NCI-H146 treated with DMSO at 0.1 percent for 48 hours (cell line): ENCODE measurements around the gene SH3TC1.
A peak's percentile ranks its signal among the peaks of the same experiment; 100 is the strongest.

Source experiments
- DNase-seq: peaks from one replicate; lab custom pipeline; 2025; ENCODE audit not compliant: unreplicated experiment; lab: John Stamatoyannopoulos, UW

The SH3TC1 gene

DNA sequence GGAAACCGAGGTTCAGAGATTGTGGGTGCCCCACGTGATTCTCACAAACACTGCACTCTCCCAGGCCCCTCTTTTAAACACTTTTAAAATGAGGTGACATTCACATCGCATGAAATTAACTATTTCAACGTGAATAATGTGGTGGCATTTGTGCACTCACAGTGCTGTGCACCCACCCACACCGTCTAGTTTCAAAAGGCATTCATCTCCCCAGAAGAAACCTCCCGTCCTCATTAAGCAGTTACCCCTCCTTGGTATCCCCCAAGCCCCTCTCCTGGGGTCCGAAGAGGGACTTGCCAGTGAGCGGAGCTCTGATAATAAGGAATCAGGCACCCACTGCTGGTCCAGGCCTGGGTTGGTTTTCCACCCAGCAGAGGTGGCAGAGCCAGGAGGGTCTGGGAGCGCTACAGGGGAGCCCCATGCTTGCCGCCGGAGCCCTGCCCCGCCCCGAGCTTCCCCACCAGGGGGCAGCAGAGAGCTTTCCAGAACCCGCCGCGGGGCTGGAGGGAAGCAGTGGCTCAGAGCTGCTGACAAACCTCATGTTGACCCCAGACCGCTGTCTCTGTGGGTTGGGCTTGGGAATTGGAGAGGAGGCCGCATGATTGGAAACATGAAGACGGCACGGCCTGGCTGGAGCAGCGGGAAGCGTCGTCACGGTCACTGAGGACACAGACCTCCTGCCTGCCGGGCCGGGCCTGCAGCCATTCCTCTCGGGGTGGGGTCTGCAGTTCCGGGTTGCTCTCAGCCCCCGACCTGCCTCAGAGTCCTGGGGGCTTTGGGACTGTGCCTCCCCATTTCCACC, 43.0 kb downstream of the SH3TC1 start:
- DNase-seq = peak; percentile 50

- no peak for DNase-seq
These were observed 43.9 kb downstream of the SH3TC1 start for GRCh38 chr4:8242782-8243560.

- no peak for DNase-seq
These were observed 45.1 kb downstream of the SH3TC1 start for GRCh38 chr4:8244001-8244757.

GRCh38 chr4:8244931-8245460, 45.9 kb downstream of the SH3TC1 start:
- no peak for DNase-seq

- DNase-seq = no peak
These were observed 47.1 kb downstream of the SH3TC1 start for GRCh38 chr4:8245884-8246833.

DNA sequence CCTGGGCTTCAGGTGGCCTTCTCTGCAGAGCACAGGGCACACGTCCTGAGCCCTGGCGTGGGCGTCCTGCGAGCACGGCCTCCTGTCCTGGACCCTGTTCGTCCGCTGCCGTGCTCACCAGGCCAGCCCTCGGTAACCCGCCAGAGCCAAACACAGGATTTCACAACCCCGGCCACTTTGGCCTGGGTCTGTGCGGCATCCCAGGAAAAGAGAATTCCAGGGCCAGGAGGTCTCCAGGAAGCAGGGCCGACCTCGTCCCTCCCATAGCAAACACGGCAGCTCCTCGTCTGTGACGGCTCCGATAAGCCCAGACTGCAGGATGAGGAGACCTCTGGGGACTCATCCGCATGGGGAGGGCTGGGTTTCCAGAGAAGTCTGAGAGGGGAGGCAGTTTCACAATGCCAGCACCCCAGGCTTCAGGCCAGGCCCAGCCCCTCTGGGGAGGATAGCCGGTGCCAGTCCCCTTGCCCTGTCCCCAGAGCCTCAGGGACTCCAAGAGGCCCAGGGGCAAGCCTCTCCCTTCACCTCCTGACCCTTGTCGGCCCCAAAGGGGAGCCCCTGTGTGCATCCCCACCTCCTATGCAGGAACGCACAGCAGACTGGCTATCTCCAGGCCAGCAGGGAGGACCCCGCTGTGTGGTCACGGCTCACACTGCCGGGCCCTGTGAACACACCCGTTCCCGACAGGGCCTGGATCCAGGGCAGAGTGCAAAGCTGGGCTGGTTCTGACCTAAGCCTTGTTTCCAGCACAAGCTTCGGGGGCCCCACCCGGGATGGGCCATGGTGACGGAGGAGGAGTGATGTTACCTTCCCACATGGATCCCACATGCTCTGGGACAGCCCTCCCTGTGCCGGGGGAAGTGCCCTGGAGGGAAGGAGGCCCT, 48.2 kb downstream of the SH3TC1 start:
- no peak for DNase-seq

- DNase-seq = no peak
These were observed 49.0 kb downstream of the SH3TC1 start for GRCh38 chr4:8248091-8248490.

DNA sequence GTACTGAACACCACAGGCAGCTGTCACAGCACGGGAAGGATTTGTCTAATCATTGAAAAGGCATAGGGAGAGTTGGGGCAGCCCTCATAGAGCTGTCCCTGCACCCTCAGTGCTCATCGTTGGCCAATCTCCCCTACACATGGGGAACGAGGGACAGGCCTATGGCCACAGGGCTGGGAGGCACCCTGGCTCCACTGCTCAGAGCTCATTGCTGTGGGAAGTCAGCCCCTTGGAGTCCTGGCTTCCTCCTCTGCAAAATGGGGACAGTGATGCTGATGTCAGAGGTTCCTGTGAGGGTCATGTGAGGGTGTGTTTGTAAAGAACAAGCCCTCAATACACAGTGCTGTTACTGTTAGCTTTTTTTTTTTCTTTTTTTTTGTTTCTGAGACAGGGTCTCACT, 51.1 kb downstream of the SH3TC1 start:
- DNase-seq = no peak

- DNase-seq = no peak
These were observed 51.5 kb downstream of the SH3TC1 start for GRCh38 chr4:8250637-8251036.

DNA sequence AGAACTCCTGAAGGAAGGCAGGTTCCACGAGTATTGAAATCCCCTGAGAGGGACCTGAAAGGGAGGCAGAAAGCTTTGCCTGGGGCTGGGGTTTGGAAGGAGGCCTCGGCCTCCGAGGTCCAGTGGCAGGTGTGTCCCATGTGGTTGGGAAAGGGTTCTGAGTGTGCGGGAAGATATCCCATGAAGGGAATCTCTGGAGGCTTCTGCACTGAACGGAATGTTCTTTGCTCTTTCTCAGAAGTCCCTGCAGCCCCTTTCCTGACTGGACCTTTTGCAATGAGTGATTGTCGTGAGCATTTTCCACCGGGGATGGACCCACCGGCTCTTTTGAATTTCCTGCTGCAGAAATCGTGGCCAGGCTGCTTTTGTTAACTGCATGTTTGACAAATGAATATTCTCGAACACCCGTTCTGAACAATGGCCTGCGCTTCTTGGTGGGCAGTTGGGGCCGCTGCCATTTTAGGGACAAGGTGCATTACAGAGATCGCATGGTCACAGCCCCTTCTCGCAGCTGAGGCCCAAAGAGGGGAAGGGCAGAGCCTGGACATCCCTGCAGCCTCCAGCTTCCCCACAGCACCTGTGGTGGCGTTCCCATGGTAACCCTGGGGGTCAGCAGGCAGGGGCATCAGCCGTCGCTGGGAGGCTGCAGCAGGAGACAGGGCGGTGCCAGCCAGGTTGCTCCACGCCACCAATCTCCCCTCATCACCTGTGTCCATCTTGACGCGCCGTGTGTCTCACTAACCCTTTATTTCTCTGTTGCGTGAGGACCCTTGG, 52.2 kb downstream of the SH3TC1 start:
- no peak for DNase-seq

- DNase-seq = no peak
These were observed 53.4 kb downstream of the SH3TC1 start for GRCh38 chr4:8252301-8253173.

- DNase-seq = no peak
These were observed 55.0 kb downstream of the SH3TC1 start for GRCh38 chr4:8254076-8254475.

GRCh38 chr4:8255698-8256441, 56.8 kb downstream of the SH3TC1 start:
- DNase-seq = no peak

DNA sequence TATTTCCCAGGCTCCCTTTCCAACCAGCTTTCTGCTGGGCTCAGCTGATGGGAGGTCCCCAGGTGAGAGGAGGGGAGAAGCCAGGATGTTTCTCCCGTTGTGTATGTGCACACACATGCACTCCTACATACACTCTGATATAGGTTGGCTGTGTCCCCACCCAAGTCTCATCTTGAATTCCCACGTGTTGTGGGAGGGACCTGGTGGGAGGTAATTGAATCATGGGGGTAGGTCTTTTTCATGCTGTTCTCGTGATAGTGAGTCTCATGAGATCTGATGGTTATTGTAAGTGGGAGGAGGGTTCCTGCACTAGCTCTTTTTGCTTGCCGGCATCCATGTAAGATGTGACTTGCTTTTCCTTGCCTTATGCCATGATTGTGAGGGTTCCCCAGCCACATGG, 58.8 kb downstream of the SH3TC1 start:
- DNase-seq = no peak

DNA sequence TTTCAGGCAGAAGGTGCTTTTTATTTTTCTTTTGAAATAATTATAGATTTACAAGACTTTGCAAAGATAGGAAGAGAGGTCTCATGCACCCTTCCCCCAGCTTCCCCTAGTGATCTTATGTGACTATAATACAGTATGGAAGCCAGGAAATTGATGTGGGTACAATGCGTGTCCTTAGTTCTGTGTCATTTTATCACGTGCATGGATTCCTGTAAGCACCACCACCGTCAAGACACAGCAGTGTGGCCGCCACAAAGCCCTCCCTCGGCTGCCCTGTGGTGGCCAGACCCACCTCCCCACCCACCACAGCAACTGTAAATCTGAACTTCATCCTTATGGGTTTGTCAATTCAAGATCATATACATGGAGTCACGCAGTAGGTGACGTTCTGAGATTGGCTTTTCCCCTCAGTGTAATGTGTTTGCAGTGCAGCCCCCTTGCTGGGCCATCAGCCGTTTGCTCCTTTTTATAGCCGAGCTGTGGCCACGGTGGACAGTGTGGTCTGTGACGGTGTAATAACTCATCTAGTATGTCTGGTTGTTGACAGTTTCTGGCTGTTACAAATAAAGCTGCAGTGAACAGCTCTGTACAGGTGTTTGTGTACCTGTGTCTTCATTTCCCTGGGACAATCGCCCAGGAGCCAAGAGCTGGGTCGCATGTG, 59.6 kb downstream of the SH3TC1 start:
- DNase-seq = peak; percentile 22

- DNase-seq = no peak
These were observed 60.8 kb downstream of the SH3TC1 start for GRCh38 chr4:8259743-8260430.
